Ishikawa (cell line): ENCODE measurements around the gene CATSPER1.

Experiments used
- CEBPB ChIP-seq: IDR thresholded peaks from 2 replicates; pipeline ENCODE4 v1.6.1; 2012
- CREB1 ChIP-seq: IDR thresholded peaks from 2 replicates; pipeline ENCODE4 v1.6.1; 2012; ENCODE audit warnings: low read depth
- EGR1 ChIP-seq: IDR thresholded peaks from 2 replicates; pipeline ENCODE4 v1.6.1; 2012
- EP300 ChIP-seq: IDR thresholded peaks from 2 replicates; pipeline ENCODE4 v1.6.1; 2012; ENCODE audit warnings: borderline replicate concordance
- FOXM1 ChIP-seq: IDR thresholded peaks from 2 replicates; pipeline ENCODE4 v1.6.1; 2012; ENCODE audit warnings: low read depth, borderline replicate concordance
- MAX ChIP-seq: IDR thresholded peaks from 2 replicates; pipeline ENCODE4 v1.6.1; 2012
- NFIC ChIP-seq: IDR thresholded peaks from 2 replicates; pipeline ENCODE4 v1.6.1; 2012
- RAD21 ChIP-seq: IDR thresholded peaks from 2 replicates; pipeline ENCODE4 v1.6.1; 2012; ENCODE audit warnings: low read depth
- REST ChIP-seq: IDR thresholded peaks from 2 replicates; pipeline ENCODE4 v1.6.1; 2012; ENCODE audit warnings: low read depth, mild to moderate bottlenecking
- TAF1 ChIP-seq: IDR thresholded peaks from 2 replicates; pipeline ENCODE4 v1.6.1; 2012; ENCODE audit warnings: low read depth, mild to moderate bottlenecking
- TCF12 ChIP-seq: IDR thresholded peaks from 2 replicates; pipeline ENCODE4 v1.6.1; 2012; ENCODE audit warnings: low read depth
- TEAD4 ChIP-seq: IDR thresholded peaks from 2 replicates; pipeline ENCODE4 v1.6.1; 2012
- USF1 ChIP-seq: IDR thresholded peaks from 2 replicates; pipeline ENCODE4 v1.6.1; 2012
- YY1 ChIP-seq: IDR thresholded peaks from 2 replicates; pipeline ENCODE4 v1.6.1; 2012; ENCODE audit warnings: low read depth
- ZBTB7A ChIP-seq: IDR thresholded peaks from 2 replicates; pipeline ENCODE4 v1.6.1; 2012; ENCODE audit warnings: low read depth

CATSPER1 gene

GRCh38 chr11:66006134-66006890 is 20.0 kb downstream of the CATSPER1 start:
- TF ChIP-seq TCF12 (0 out of 2 replicates have a peak, but pooled peaks have one; percentile 9), TEAD4 (no peak), YY1 (0 out of 2 replicates have a peak, but pooled peaks have one; percentile 21), MAX (peak; percentile 24; the same call in 1 of the 2 replicates)

- no peak for TF ChIP-seq FOXM1
- TF ChIP-seq EP300: no peak
- no peak for TF ChIP-seq TCF12
- no peak for TF ChIP-seq TAF1
- no peak for TF ChIP-seq REST
- no peak for TF ChIP-seq EGR1
- no peak for TF ChIP-seq RAD21
- TF ChIP-seq NFIC: no peak
- no peak for TF ChIP-seq YY1
- no peak for TF ChIP-seq TEAD4
- no peak for TF ChIP-seq MAX
- no peak for TF ChIP-seq CEBPB
Observed at GRCh38 chr11:66004186-66004585, 22.1 kb downstream of the CATSPER1 start.

GRCh38 chr11:66003291-66003690 is 23.0 kb downstream of the CATSPER1 start:
- no peak for TF ChIP-seq MAX
- TF ChIP-seq CEBPB: no peak
- TF ChIP-seq USF1: no peak
- no peak for TF ChIP-seq REST
- no peak for TF ChIP-seq CREB1
- no peak for TF ChIP-seq NFIC
- TF ChIP-seq EP300: no peak
- no peak for TF ChIP-seq TAF1
- TF ChIP-seq EGR1: no peak
- TF ChIP-seq ZBTB7A: no peak
- no peak for TF ChIP-seq YY1
- TF ChIP-seq TEAD4: no peak

GRCh38 chr11:66002648-66003225 is 23.5 kb downstream of the CATSPER1 start:
- TF ChIP-seq CREB1 (no peak), NFIC (no peak), YY1 (no peak), FOXM1 (no peak), CEBPB (no peak), TEAD4 (no peak), TAF1 (no peak), ZBTB7A (no peak), RAD21 (no peak), REST (no peak), MAX (no peak), USF1 (no peak), EP300 (no peak), EGR1 (no peak; the same call in 1 of the 2 replicates), TCF12 (no peak)
